HG02970 (cell line): ENCODE data around the gene SLC47A2.
"Not testable (repeated sequence)": the region's sequence is repeated elsewhere in the genome, so short reads cannot be mapped to it uniquely, and the experiment has no call there.

Source experiments
- ATAC-seq: cut with Tn5 transposase; IDR thresholded peaks from one replicate; pipeline ENCODE4 v1.9.1; 2021; ENCODE audit warnings: mild to moderate bottlenecking, moderate library complexity, moderate number of reproducible peaks; ENCODE audit not compliant: unreplicated experiment, low FRiP score

SLC47A2 gene

DNA sequence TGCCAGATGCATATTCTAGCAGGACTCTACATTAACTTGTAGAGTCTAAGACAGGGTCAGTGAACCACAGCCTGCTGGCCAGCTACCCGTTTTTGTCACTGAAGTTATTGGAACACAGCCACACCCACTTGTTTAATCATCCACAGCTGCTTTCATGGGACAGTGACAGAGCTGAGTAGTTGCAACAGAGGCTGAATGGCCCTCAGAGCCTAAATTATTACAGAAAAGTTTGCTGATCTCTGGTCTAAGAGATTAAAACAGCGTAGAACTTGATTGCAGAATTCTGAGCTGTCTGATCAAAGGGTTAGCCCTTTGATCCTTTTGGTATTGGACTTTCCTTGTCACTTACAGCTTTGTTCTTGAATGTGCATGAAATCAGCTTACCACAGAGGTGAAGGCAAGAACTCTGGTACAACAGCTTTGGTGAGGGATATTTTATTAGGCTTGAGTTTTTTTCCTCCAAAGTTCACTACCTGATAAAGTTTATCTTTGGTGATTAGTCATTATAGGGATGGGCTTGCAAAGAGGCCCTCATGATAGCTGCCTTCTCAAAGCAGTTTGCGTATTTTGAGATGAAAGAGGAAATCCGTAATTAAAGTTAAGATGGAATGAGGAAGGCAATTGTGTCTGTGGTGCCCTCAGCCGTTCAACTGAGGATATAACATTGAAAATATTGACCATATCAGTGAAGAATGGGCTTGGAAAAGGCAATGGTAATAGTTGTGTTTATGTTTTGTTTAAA is 44.2 kb downstream of the SLC47A2 start:
- ATAC-seq, result no peak

DNA sequence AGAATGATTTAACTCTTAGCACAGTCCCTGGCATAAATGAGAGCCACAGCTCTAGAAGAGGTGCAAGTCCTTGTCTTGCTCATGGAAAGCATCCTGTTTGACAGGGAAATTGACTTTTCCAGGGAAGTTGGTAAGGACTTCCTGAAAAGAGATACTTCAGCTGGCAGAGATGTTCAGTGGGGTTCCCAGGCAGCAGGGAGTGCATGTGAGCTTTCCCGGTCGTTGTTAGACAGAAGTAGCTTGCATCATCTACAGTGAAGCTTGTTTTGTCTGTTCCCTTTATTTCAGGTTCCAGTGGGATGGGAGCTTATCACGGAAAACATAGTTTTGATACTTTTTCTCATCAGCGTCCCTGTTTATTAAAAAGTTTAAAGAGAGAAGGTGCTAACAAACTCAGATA is 45.0 kb downstream of the SLC47A2 start:
- ATAC-seq, result no peak

DNA sequence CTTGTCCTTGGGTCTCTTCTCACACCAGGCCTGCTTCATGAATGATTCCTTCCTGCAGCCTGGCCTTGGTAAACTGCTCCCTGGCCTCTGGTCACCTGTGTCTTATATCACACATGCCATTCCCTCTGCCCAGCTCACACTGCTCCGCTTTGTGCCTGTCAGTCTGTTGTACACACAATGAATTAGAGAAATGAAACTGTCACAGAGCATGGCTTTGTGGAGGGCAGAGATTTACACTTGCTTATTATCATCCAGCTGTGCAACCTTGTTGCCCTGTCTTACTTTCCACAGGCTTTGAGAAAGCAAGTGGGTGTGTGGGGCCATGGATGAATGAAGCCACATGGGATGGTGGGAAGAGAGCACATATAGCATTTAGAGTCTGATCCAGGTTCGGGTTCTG is 45.5 kb downstream of the SLC47A2 start:
- no peak for ATAC-seq

DNA sequence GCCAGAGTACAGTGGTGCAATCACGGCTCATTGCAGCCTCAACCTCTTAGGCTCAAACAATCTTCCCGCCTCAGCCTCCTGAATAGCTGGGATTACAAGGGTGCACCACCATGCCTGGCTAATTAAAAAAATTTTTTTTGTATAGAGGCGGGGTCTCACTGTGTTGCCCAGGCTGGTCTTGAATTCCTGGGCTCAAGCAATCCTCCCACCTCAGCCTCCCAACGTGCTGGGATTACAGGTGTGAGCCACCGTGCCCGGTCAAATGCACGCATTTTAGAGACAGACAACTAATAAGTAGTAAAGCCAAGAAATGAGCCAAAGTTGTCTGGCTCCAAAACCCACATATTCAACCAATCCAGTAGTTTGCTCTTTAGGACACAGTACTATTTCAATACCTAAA is 46.7 kb downstream of the SLC47A2 start:
- ATAC-seq, result not testable (repeated sequence)

- ATAC-seq, result no peak
Measured at GRCh38 chr17:19664821-19665181, 51.6 kb downstream of the SLC47A2 start.

- ATAC-seq, result no peak
Measured at GRCh38 chr17:19664136-19664820, 52.1 kb downstream of the SLC47A2 start.

- ATAC-seq, result no peak
Measured at GRCh38 chr17:19663097-19663496, 53.3 kb downstream of the SLC47A2 start.

- no peak for ATAC-seq
Measured at GRCh38 chr17:19661121-19661520, 55.3 kb downstream of the SLC47A2 start.

DNA sequence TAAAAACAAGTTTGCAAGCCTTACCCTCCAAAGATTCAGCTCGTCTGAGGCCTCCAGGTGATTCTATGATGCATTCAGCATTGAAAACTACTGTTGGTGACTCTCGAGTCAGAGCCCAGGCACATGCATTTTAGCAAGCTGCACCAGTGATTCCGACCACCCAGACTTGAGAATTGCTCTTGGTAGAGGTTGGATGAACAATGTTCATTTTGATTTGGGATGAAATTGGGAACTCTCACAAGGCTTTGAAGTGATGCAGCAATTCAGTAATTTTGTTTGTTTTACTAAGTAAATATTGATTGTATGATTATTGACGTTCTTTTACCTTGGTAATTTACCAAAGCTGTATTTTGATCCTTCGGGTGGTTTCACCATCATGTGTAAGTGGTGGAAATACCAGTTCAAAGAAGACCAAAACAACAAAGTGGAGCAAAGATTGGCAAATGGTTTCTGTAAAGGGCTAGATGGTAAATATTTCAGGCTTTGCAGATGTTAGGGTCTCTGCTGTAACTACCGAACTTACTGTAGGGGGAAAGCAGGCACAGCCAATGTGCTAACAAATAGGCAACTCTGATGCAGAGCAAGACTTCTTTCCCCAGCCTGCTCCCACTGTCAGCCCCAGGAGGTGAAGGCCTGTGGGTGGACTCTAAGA is 56.0 kb downstream of the SLC47A2 start:
- no peak for ATAC-seq

DNA sequence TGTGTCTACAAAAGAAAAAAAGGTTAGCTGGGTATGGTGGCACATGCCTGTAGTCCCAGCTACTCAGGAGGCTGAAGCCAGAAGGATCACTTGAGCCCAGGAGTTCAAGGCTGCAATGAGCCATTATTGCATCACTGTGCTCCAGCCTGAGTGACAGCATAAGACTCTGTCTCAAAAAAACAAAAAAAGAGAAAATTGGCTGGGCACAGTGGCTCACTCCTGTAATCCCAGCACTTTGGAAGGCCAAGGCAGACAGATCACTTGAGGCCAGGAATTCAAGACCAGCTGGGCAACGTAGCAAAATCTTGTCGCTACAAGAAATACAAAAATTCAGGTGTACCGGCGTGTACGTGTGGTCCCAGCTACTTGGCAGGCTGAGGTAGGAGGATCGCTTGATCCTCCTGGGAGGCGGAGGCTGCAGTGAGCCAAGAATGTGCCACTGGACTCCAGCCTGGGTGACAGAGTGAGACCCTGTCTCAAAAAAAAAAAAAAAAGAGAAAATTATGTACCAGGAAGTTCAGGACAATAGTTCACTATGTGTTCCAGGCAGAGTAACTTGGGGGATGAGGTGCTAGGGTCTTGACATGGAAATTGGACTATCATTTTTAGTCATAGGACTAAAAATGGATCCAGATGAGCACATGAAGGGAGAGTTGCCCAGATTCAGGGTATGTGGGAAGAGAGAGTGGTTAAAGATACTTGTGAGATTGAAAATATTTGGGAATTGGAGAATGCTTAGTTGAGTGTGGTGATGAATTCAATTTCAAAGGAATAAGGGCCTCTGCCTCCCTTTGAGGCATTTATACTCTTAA is 56.8 kb downstream of the SLC47A2 start:
- ATAC-seq, result no peak

GRCh38 chr17:19656851-19657581 is 59.4 kb downstream of the SLC47A2 start:
- ATAC-seq, result no peak

DNA sequence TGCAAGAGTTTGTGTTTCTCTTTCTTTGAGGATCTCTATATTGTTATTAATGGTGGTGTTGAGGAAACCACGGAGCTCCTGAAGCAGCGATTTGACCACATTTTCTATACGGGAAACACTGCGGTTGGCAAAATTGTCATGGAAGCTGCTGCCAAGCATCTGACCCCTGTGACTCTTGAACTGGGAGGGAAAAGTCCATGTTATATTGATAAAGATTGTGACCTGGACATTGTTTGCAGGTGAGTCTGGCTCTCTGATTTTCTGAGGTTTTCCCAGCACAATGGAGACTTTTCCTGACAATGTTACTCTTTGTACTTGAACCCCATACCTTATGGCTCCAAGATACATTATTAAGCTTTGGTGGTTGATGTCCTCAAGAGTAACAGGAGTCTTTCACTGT is 60.0 kb downstream of the SLC47A2 start:
- no peak for ATAC-seq

DNA sequence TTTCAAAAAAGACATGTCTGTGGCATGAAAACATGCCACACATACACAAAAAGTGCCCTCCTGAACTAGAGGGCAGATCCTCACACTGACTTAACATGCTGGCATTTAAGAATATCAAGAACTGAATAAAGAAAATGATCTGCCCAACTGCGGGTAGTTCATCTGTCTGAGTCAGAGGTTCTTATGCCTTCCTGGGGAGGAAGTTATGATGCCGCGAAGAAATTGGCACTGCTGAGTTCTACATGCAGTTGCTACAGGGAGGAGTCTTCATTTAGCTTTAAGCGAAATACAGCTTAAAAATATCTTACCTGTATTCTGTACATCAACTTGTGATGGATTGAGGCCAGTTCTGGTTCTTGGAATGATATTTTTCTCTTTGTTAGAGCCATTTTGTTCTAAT is 61.5 kb downstream of the SLC47A2 start:
- no peak for ATAC-seq

- no peak for ATAC-seq
Measured at GRCh38 chr17:19654342-19654886, 62.0 kb downstream of the SLC47A2 start.

DNA sequence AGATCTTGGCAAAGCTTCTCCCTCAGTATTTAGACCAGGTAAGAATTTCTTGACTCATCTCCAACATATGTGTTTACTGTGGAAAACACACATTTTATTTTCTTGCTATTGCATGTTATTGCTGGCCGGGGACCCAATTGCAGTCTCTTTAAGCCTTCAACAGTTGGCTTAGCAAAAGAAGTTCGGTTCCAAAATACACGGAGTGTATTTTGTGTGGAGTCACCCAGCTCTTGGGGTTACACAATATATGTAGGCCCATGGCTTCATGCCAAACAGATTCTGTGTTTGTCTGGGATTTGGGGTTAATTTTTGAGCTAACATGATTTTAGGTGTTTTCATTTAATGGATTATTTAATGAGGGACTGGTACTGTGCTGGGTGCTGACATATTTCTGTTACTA is 63.8 kb downstream of the SLC47A2 start:
- no peak for ATAC-seq

GRCh38 chr17:19651451-19652238 is 64.7 kb downstream of the SLC47A2 start:
- ATAC-seq, result no peak

GRCh38 chr17:19650826-19651225 is 65.6 kb downstream of the SLC47A2 start:
- no peak for ATAC-seq

- no peak for ATAC-seq
Measured at GRCh38 chr17:19649274-19649541, 67.2 kb downstream of the SLC47A2 start.

DNA sequence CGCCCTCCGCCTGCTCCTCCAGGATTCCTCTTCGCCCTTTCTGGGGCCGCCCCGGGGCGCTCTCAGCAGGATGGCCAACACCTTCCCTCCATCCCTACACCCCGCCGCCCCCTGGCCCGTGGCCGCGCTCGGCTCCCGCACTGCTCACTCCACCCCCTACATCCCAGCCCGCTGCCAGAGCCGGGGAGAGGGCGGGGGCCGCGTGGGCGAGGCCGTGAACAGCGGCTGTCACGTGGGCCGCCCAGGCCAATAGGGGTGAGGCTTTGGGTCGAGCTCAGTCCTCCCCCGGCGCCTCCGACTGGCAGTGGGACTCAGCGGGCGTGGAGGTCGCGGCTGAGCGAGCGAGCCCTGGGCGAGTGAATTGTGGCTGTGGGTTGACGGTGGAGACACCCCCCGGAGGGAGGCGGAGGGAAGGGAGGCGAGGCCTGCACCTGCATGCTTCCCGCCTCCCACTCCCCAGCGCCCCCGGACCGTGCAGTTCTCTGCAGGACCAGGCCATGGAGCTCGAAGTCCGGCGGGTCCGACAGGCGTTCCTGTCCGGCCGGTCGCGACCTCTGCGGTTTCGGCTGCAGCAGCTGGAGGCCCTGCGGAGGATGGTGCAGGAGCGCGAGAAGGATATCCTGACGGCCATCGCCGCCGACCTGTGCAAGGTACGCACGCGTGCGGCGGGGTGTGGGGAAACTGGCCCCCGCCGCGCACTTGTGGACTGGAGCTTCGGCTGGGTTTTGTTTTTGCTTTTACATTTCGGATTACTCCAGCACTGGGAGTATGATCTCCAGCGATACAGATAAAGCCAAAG is 67.7 kb downstream of the SLC47A2 start, which contains the start of gene ALDH3A2:
TSS of gene ALDH3A2 (plus strand) at position 277 of the 799 bp plus-strand sequence. CDS start at position 498, 221 bp downstream.
- peak; percentile 93 for ATAC-seq
